IPS-15b (cell line): ENCODE measurements around the gene MTSS2.

Experiments
- H3K27me3 ChIP-seq: one replicate; pipeline ENCODE4 v1.6.1; 2013; ENCODE audit warnings: low read length; ENCODE audit not compliant: control insufficient read depth, insufficient read depth
- H3K36me3 ChIP-seq: one replicate; pipeline ENCODE4 v1.6.1; 2013; ENCODE audit warnings: low read length; ENCODE audit not compliant: control insufficient read depth, insufficient read depth
- H3K4me1 ChIP-seq: one replicate; pipeline ENCODE4 v1.6.1; 2013; ENCODE audit warnings: mild to moderate bottlenecking, low read length; ENCODE audit not compliant: control insufficient read depth, insufficient read depth
- H3K4me3 ChIP-seq: one replicate; pipeline ENCODE4 v1.5.1; 2013; ENCODE audit warnings: low read depth, low read length
- H3K9ac ChIP-seq: one replicate; pipeline ENCODE4 v1.6.1; 2013; ENCODE audit warnings: low read depth, mild to moderate bottlenecking, low read length
- H3K9me3 ChIP-seq: one replicate; pipeline ENCODE4 v1.6.1; 2013; ENCODE audit warnings: mild to moderate bottlenecking, low read length; ENCODE audit not compliant: control insufficient read depth, insufficient read depth

MTSS2 gene

GRCh38 chr16:70724146-70725023, 38.5 kb upstream of the MTSS2 start:
- H3K27me3 ChIP-seq = no peaks in the 10 kb centered on the region
- H3K9ac ChIP-seq = no peak overlapping the region
- H3K9me3 ChIP-seq = no peaks in the 10 kb centered on the region
- peaks cover 10% of the 10 kb centered on the region for H3K36me3 ChIP-seq
- H3K4me1 ChIP-seq = no peaks in the 10 kb centered on the region
- H3K4me3 ChIP-seq = no peak overlapping the region

GRCh38 chr16:70723740-70724145, 37.9 kb upstream of the MTSS2 start:
- H3K36me3 ChIP-seq = peaks cover 10% of the 10 kb centered on the region
- no peak overlapping the region for H3K9ac ChIP-seq
- H3K27me3 ChIP-seq = no peaks in the 10 kb centered on the region
- no peaks in the 10 kb centered on the region for H3K9me3 ChIP-seq
- no peaks in the 10 kb centered on the region for H3K4me1 ChIP-seq
- H3K4me3 ChIP-seq = no peak overlapping the region

- Histone ChIP-seq H3K27me3 (no peaks in the 10 kb centered on the region), H3K4me3 (no peak overlapping the region), H3K36me3 (peaks cover 10% of the 10 kb centered on the region), H3K4me1 (no peaks in the 10 kb centered on the region), H3K9me3 (no peaks in the 10 kb centered on the region), H3K9ac (no peak overlapping the region)
These were observed 35.5 kb upstream of the MTSS2 start for GRCh38 chr16:70721202-70721963.

GRCh38 chr16:70720425-70721201, 34.8 kb upstream of the MTSS2 start:
- no peak overlapping the region for H3K4me3 ChIP-seq
- peaks cover 10% of the 10 kb centered on the region for H3K36me3 ChIP-seq
- no peak overlapping the region for H3K9ac ChIP-seq
- no peaks in the 10 kb centered on the region for H3K27me3 ChIP-seq
- no peaks in the 10 kb centered on the region for H3K9me3 ChIP-seq
- H3K4me1 ChIP-seq = no peaks in the 10 kb centered on the region

GRCh38 chr16:70717065-70717464, 31.2 kb upstream of the MTSS2 start:
- Histone ChIP-seq H3K4me3 (no peak overlapping the region), H3K9me3 (no peaks in the 10 kb centered on the region), H3K36me3 (peaks cover 10% of the 10 kb centered on the region), H3K4me1 (peaks cover 8% of the 10 kb centered on the region), H3K27me3 (no peaks in the 10 kb centered on the region), H3K9ac (no peak overlapping the region)

- Histone ChIP-seq H3K9ac (no peak overlapping the region), H3K27me3 (no peaks in the 10 kb centered on the region), H3K4me3 (no peak overlapping the region), H3K36me3 (peaks cover 4% of the 10 kb centered on the region), H3K4me1 (peaks cover 8% of the 10 kb centered on the region), H3K9me3 (no peaks in the 10 kb centered on the region)
These were observed 30.1 kb upstream of the MTSS2 start for GRCh38 chr16:70715860-70716357.

- no peaks in the 10 kb centered on the region for H3K27me3 ChIP-seq
- no peaks in the 10 kb centered on the region for H3K9me3 ChIP-seq
- peaks cover 6% of the 10 kb centered on the region for H3K36me3 ChIP-seq
- no peak overlapping the region for H3K4me3 ChIP-seq
- H3K9ac ChIP-seq = no peak overlapping the region
- H3K4me1 ChIP-seq = peaks cover 8% of the 10 kb centered on the region
These were observed 29.4 kb upstream of the MTSS2 start for GRCh38 chr16:70715055-70715858.

GRCh38 chr16:70714581-70715054, 28.8 kb upstream of the MTSS2 start:
- Histone ChIP-seq H3K27me3 (no peaks in the 10 kb centered on the region), H3K9me3 (no peaks in the 10 kb centered on the region), H3K9ac (no peak overlapping the region), H3K4me3 (no peak overlapping the region), H3K4me1 (peaks cover 8% of the 10 kb centered on the region), H3K36me3 (peaks cover 7% of the 10 kb centered on the region)

- Histone ChIP-seq H3K27me3 (no peaks in the 10 kb centered on the region), H3K9me3 (no peaks in the 10 kb centered on the region), H3K4me1 (peaks cover 8% of the 10 kb centered on the region), H3K36me3 (peaks cover 7% of the 10 kb centered on the region), H3K9ac (no peak overlapping the region), H3K4me3 (no peak overlapping the region)
These were observed 28.0 kb upstream of the MTSS2 start for GRCh38 chr16:70713824-70714223.

GRCh38 chr16:70713342-70713741, 27.5 kb upstream of the MTSS2 start:
- Histone ChIP-seq H3K36me3 (peaks cover 7% of the 10 kb centered on the region), H3K27me3 (no peaks in the 10 kb centered on the region), H3K4me1 (peaks cover 8% of the 10 kb centered on the region), H3K4me3 (no peak overlapping the region), H3K9ac (peak overlapping the region; percentile 9), H3K9me3 (no peaks in the 10 kb centered on the region)

GRCh38 chr16:70712942-70713341, 27.1 kb upstream of the MTSS2 start:
- H3K9ac ChIP-seq = no peak overlapping the region
- peaks cover 8% of the 10 kb centered on the region for H3K4me1 ChIP-seq

More at GRCh38 chr16:70712942-70713341, 27.1 kb upstream of the MTSS2 start:
- peaks cover 7% of the 10 kb centered on the region for H3K36me3 ChIP-seq
- no peaks in the 10 kb centered on the region for H3K9me3 ChIP-seq
- H3K4me3 ChIP-seq = no peak overlapping the region
- H3K27me3 ChIP-seq = no peaks in the 10 kb centered on the region
